Measurements from ENCODE around the gene SCN9A. TPM values are rescaled to one million over a fixed set of nuclear protein-coding genes. Genes with fewer than 3 reads are reported as not detected.

Gene SCN9A
- total and polyA plus RNA-seq, 2 donors (not counting 1 experiment from before 2014, with no cell fraction given): 64.2 to 105 TPM

DNA sequence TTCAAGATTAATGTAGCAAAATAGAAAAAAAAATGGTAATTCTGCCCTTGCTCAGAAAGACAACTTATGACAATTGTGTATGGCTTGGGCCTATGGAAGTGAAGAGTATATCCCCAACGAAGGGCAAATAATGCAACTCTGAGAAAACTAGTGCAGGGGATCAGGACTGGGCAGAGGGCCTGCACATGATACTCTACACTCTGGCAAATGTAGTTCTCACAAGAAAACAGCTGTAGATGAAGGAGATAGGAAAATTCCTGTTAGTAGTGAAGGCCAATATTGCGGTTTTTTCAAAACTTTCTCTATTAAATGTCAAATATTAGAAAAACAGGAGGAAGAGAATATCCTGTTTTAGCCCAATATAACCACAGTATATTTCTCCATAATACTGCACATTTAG lies 77.8 kb downstream of the SCN9A start:
- no peak overlapping the region for H3K4me3 ChIP-seq (replicated peaks in 1 of 4; ENCODE audit: control extremely low read depth in 1 of 4, insufficient read depth in 1 of 4, low read depth in 3 of 4, low read length in 4 of 4)

DNA sequence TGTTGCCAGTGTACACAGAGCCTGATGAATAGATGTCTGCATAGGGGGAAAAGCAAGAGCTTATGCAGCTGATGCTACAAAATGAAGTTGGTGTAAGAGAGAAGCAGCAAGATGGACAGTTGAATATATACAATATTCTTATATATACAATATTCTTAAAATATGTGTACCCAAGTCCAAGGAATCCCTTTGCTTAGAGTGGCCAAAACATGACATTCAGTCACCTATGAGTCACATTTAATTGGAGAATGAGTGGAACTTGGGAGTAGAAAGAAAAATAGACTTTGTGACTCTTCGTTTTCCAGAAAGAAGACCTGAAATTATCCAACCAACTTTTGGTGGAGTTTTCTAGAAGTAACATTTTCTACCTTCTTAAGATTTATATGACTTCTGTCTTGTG lies 81.8 kb downstream of the SCN9A start:
- Histone ChIP-seq H4K20me1 (ENCODE audit: control insufficient read depth, extremely low read depth, insufficient read depth, low read length) (no peaks in the 10 kb centered on the region), H3K79me2 (ENCODE audit: control insufficient read depth, insufficient read depth, low read length) (no peaks in the 10 kb centered on the region), H3K4me3 (replicated peaks in 1 of 4; ENCODE audit: control extremely low read depth in 1 of 4, insufficient read depth in 1 of 4, low read depth in 3 of 4, low read length in 4 of 4) (no peak overlapping the region), H3K36me3 (ENCODE audit: control insufficient read depth, insufficient read depth, low read length) (no peaks in the 10 kb centered on the region), H3K4me2 (ENCODE audit: extremely low read depth, insufficient read depth, low read length) (peak overlapping the region; percentile 3), H2AFZ (ENCODE audit: low read length) (no peak overlapping the region), H3K9me3 (ENCODE audit: control insufficient read depth, insufficient read depth, low read depth, low read length) (no peaks in the 10 kb centered on the region), H3K27ac (ENCODE audit: insufficient read depth, low read length) (no peak overlapping the region), H3K9ac (ENCODE audit: insufficient read depth, low read length) (no peak overlapping the region), H3K4me1 (ENCODE audit: control insufficient read depth, extremely low read depth, insufficient read depth, low read length) (no peaks in the 10 kb centered on the region), H3K27me3 (ENCODE audit: control insufficient read depth, insufficient read depth, low read length) (no peaks in the 10 kb centered on the region)
- peak in 1 of 2 donors; percentile 25 for DNase-seq (ENCODE audit: low read depth in 2 of 2)
- no peak for TF ChIP-seq EZH2 (IDR thresholded peaks at IDR 0.05; ENCODE audit: low read length, missing control alignments)
- TF ChIP-seq, protein P1, sequence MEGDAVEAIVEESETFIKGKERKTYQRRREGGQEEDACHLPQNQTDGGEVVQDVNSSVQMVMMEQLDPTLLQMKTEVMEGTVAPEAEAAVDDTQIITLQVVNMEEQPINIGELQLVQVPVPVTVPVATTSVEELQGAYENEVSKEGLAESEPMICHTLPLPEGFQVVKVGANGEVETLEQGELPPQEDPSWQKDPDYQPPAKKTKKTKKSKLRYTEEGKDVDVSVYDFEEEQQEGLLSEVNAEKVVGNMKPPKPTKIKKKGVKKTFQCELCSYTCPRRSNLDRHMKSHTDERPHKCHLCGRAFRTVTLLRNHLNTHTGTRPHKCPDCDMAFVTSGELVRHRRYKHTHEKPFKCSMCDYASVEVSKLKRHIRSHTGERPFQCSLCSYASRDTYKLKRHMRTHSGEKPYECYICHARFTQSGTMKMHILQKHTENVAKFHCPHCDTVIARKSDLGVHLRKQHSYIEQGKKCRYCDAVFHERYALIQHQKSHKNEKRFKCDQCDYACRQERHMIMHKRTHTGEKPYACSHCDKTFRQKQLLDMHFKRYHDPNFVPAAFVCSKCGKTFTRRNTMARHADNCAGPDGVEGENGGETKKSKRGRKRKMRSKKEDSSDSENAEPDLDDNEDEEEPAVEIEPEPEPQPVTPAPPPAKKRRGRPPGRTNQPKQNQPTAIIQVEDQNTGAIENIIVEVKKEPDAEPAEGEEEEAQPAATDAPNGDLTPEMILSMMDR (conservative IDR thresholded peaks at IDR 0.05 in 1 of 2, IDR thresholded peaks at IDR 0.05 in 1 of 2; ENCODE audit: low read depth in 1 of 2, low read length in 2 of 2): no peak

More for the DNA sequence above, 77.8 kb downstream of the SCN9A start:
- TF ChIP-seq, protein P1 (conservative IDR thresholded peaks at IDR 0.05 in 1 of 2, IDR thresholded peaks at IDR 0.05 in 1 of 2; ENCODE audit: low read depth in 1 of 2, low read length in 2 of 2): no peak
- TF ChIP-seq EZH2 (IDR thresholded peaks at IDR 0.05; ENCODE audit: low read length, missing control alignments): no peak
- Histone ChIP-seq H3K9ac (ENCODE audit: insufficient read depth, low read length) (no peak overlapping the region), H3K27ac (ENCODE audit: insufficient read depth, low read length) (no peak overlapping the region), H3K4me1 (ENCODE audit: control insufficient read depth, extremely low read depth, insufficient read depth, low read length) (no peaks in the 10 kb centered on the region), H3K79me2 (ENCODE audit: control insufficient read depth, insufficient read depth, low read length) (no peaks in the 10 kb centered on the region), H4K20me1 (ENCODE audit: control insufficient read depth, extremely low read depth, insufficient read depth, low read length) (no peaks in the 10 kb centered on the region), H3K36me3 (ENCODE audit: control insufficient read depth, insufficient read depth, low read length) (peaks cover 1% of the 10 kb centered on the region), H2AFZ (ENCODE audit: low read length) (no peak overlapping the region), H3K9me3 (ENCODE audit: control insufficient read depth, insufficient read depth, low read depth, low read length) (no peaks in the 10 kb centered on the region), H3K4me2 (ENCODE audit: extremely low read depth, insufficient read depth, low read length) (no peak overlapping the region), H3K27me3 (ENCODE audit: control insufficient read depth, insufficient read depth, low read length) (no peaks in the 10 kb centered on the region)
- DNase-seq (ENCODE audit: low read depth in 2 of 2): no peak

DNA sequence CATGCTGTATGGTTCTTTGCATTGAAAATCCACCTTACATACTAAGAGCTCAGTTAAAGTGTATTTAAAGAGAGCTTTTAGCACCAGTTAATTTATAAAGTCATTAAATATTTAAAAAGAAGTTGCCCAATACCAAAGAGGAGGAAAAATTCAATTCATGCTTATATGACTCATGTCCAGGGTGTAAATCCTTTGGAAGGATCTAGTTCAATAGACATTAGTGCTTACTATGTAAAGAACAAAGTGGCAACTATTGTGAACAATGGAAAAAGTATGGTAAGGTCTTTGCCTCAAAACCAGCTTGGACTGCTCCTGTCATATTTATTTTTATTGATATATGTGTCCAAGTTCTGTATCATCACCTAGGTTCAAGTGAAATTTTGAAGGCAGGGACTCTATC lies 90.5 kb downstream of the SCN9A start:
- no peak overlapping the region for H2AFZ ChIP-seq (ENCODE audit: low read length)
- no peaks in the 10 kb centered on the region for H3K79me2 ChIP-seq (ENCODE audit: control insufficient read depth, insufficient read depth, low read length)
- no peak overlapping the region for H3K4me2 ChIP-seq (ENCODE audit: extremely low read depth, insufficient read depth, low read length)
- DNase-seq (ENCODE audit: low read depth in 2 of 2): no peak
- no peak for TF ChIP-seq EZH2 (IDR thresholded peaks at IDR 0.05; ENCODE audit: low read length, missing control alignments)
- TF ChIP-seq, protein P1 (conservative IDR thresholded peaks at IDR 0.05 in 1 of 2, IDR thresholded peaks at IDR 0.05 in 1 of 2; ENCODE audit: low read depth in 1 of 2, low read length in 2 of 2): no peak
- H3K36me3 ChIP-seq (ENCODE audit: control insufficient read depth, insufficient read depth, low read length): peaks cover 5% of the 10 kb centered on the region
- H3K9me3 ChIP-seq (ENCODE audit: control insufficient read depth, insufficient read depth, low read depth, low read length): no peaks in the 10 kb centered on the region
- no peaks in the 10 kb centered on the region for H3K4me1 ChIP-seq (ENCODE audit: control insufficient read depth, extremely low read depth, insufficient read depth, low read length)
- no peaks in the 10 kb centered on the region for H3K27me3 ChIP-seq (ENCODE audit: control insufficient read depth, insufficient read depth, low read length)
- H3K27ac ChIP-seq (ENCODE audit: insufficient read depth, low read length): no peak overlapping the region
- H4K20me1 ChIP-seq (ENCODE audit: control insufficient read depth, extremely low read depth, insufficient read depth, low read length): no peaks in the 10 kb centered on the region
- no peak overlapping the region for H3K9ac ChIP-seq (ENCODE audit: insufficient read depth, low read length)
- H3K4me3 ChIP-seq (replicated peaks in 1 of 4; ENCODE audit: control extremely low read depth in 1 of 4, insufficient read depth in 1 of 4, low read depth in 3 of 4, low read length in 4 of 4): no peak overlapping the region

Measured in fibroblast of lung (primary cell).